ES-I3 (cell line): ENCODE data around the gene NOXO1.
A peak's percentile ranks its signal among the peaks of the same experiment; 100 is the strongest.
"Not testable (repeated sequence)": the region's sequence is repeated elsewhere in the genome, so short reads cannot be mapped to it uniquely, and the experiment has no call there.

Source experiments
- H3K36me3 ChIP-seq: 2 replicates; pipeline ENCODE4 v1.6.1; 2013; ENCODE audit warnings: mild to moderate bottlenecking, low read length, control low read depth, moderate library complexity; ENCODE audit not compliant: insufficient read depth
- H3K4me1 ChIP-seq: 2 replicates; pipeline ENCODE4 v1.6.1; 2013; ENCODE audit warnings: mild to moderate bottlenecking, control low read depth, low read length; ENCODE audit not compliant: insufficient read depth
- H3K9ac ChIP-seq: 2 replicates; pipeline ENCODE4 v1.6.1; 2013; ENCODE audit warnings: low read depth, mild to moderate bottlenecking, low read length, moderate library complexity
- H3K9me3 ChIP-seq: 2 replicates; pipeline ENCODE4 v1.6.1; 2013; ENCODE audit warnings: mild to moderate bottlenecking, low read length, moderate library complexity; ENCODE audit not compliant: control insufficient read depth, insufficient read depth

The NOXO1 gene

GRCh38 chr16:2019921-2020831 is 38.9 kb upstream of the NOXO1 start:
- H3K9me3 ChIP-seq: no peaks in the 10 kb centered on the region
- peak overlapping the region; percentile 62; the same call in 1 of the 2 replicates for H3K9ac ChIP-seq
- H3K4me1 ChIP-seq: peaks cover 6% of the 10 kb centered on the region; the same call in 1 of the 2 replicates
- H3K36me3 ChIP-seq: no peaks in the 10 kb centered on the region

- Histone ChIP-seq H3K9me3 (no peaks in the 10 kb centered on the region), H3K9ac (peak within 1 kb of the TSS; percentile 62; the same call in 1 of the 2 replicates), H3K36me3 (no peaks in the 10 kb centered on the region), H3K4me1 (peaks cover 6% of the 10 kb centered on the region; the same call in 1 of the 2 replicates)
Measured at GRCh38 chr16:2019518-2019920, 38.2 kb upstream of the NOXO1 start, which contains the start of gene NPW. Gene NPW (plus strand): TSS chr16:2019785.

GRCh38 chr16:2016407-2016922 is 35.2 kb upstream of the NOXO1 start:
- no peaks in the 10 kb centered on the region for H3K36me3 ChIP-seq
- H3K4me1 ChIP-seq: no peaks in the 10 kb centered on the region
- no peak overlapping the region for H3K9ac ChIP-seq

DNA sequence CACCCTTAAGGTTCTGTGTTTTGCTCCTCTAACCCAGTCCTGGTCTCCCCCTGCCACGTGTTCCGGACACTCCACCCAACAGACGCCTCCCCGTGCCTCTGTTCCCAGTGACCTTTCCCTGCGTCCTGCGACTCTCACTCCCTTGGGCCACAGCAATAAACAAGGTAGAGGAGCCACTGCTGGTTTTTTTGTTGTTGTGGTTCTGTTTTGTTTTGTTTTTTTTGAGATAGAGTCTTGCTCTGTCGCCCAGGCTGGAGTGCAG is 34.6 kb upstream of the NOXO1 start:
- H3K9me3 ChIP-seq: no peaks in the 10 kb centered on the region
- no peaks in the 10 kb centered on the region for H3K4me1 ChIP-seq
- no peaks in the 10 kb centered on the region for H3K36me3 ChIP-seq
- H3K9ac ChIP-seq: no peak overlapping the region

More at GRCh38 chr16:2016407-2016922, 35.2 kb upstream of the NOXO1 start:
- no peaks in the 10 kb centered on the region for H3K9me3 ChIP-seq

DNA sequence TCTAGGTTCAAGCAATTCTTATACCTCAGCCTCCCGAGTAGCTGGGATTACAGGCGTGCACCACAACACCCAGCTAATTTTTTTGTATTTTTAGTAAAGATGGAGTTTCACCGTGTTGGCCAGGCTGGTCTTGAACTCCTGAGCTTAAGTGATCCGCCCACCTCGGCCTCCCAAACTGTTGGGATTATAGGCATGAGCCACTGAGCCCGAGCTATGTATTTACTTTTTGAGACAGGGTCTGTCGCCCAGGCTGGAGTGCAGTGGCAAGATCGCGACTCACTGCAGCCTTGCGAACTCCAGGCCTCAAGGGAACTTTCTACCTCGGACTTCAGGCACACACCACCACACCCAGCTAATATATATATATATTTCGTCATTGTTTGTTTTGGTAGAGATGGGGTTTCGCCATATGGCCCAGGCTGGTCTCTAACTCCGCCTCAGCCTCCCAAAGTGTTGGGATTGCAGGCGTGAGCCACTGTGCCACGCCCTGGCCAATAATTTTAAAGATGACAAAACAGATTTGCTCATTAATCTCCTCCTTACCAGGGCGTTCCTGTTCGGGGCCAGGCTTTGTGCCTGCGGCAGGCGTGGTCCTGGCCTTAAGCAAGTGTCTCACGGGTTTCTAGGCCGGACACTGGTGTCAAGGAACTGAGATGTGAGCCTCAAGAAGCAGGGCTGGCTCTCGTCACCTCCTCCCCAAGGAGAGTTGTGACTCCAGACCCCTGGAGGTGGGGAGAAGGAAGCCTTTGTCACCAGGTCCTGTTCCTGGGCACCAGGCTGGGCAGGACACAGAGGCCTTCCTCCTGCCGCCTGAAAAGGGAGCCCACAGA is 34.1 kb upstream of the NOXO1 start:
- no peaks in the 10 kb centered on the region for H3K9me3 ChIP-seq
- H3K9ac ChIP-seq: no peak overlapping the region
- no peaks in the 10 kb centered on the region for H3K4me1 ChIP-seq

DNA sequence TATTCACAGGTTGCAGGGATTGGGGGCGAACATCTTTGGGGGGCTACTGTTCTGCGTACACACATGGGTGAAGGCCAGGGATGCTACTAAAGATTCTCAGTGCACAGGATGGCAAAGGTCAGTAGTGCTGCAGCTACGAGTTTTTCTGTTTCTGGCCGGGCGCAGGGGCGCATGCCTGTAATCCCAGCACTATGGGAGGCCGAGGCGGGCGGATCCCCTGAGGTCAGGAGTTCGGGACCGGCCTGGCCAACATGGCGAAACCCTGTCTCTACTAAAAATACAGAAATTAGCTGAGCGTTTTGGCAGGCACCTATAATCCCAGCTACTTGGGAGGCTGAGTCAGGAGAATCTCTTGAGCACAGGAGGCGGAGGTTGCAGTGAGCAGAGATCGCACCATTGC is 32.3 kb upstream of the NOXO1 start:
- Histone ChIP-seq H3K9ac (no peak overlapping the region), H3K4me1 (peaks cover under 1% of the 10 kb centered on the region; the same call in 1 of the 2 replicates), H3K9me3 (no peaks in the 10 kb centered on the region), H3K36me3 (no peaks in the 10 kb centered on the region)

More for the DNA sequence above, 34.1 kb upstream of the NOXO1 start:
- no peaks in the 10 kb centered on the region for H3K36me3 ChIP-seq

GRCh38 chr16:2011726-2012125 is 30.5 kb upstream of the NOXO1 start:
- not testable (repeated sequence) for H3K9me3 ChIP-seq, H3K36me3 ChIP-seq, H3K9ac ChIP-seq, H3K4me1 ChIP-seq

DNA sequence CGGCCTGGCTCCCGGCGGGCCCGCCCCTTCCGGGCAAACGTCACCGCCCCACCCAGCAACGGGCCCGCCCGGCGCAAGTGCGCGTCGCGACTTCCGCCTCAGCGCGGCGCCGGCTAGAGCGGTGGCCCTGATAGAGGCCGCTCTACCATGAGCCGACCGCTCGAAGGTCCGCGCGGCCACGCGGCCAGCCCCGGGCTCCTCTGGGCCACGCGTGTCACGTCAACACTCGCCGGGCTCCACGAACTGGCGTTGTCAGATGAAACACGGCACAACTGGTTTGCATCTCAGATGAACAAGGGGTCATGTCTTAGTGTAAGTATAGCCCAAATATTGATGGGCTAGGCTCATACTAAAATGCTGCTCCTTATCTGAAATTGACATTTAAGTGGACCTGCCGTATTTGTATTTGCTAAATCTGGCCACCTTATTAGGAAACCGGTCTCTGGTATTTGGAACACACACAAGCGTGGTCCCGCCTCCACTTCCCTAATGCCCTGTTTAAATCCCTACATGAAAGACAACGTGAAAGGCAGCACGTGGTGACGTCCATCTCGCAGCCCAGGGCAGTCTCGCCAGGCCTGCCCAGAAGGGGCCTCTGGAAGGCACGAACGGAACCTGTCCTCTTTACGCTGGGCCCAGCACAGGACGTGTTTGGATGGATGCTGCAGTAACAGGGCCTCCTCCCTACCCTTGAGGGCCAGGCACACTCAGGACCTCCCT is 28.7 kb upstream of the NOXO1 start, which contains the start of gene ZNF598:
Gene ZNF598 (minus strand): TSS at position 31 of the 720 bp plus-strand sequence.
- H3K4me1 ChIP-seq: peaks cover 6% of the 10 kb centered on the region; the same call in 1 of the 2 replicates
- peak within 1 kb of the TSS; percentile 89 for H3K9ac ChIP-seq
- no peaks in the 10 kb centered on the region for H3K9me3 ChIP-seq
- no peaks in the 10 kb centered on the region for H3K36me3 ChIP-seq

DNA sequence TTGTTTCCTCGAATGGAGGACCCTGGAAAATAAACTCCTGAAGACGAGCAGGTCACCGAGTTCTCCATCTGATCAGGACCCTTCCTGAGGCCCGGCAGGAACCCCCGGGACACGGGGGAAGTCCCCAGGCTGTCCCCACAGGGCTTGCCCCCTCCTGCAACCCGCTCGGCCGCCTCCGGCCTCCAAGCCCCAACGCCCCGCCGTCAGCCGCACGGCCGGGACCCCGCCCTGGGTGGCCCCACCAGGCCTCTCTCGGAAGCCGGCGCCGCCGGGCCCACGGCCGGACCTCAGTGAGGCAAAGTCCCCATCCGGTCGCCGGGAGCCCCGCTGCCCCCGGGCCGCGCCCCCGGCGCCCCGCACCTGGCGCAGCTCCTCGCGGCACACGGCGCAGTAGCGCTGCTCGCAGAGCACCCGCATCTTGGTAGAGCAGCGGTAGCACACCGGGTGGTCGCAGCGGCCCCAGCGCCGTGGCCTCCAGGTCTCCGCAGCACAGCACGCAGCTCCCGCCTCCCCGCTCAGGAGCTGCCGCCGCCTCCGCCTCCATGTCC is 28.0 kb upstream of the NOXO1 start:
- no peaks in the 10 kb centered on the region for H3K9me3 ChIP-seq
- H3K36me3 ChIP-seq: no peaks in the 10 kb centered on the region
- H3K4me1 ChIP-seq: peaks cover 10% of the 10 kb centered on the region; the same call in 1 of the 2 replicates
- peak overlapping the region; percentile 89 for H3K9ac ChIP-seq

DNA sequence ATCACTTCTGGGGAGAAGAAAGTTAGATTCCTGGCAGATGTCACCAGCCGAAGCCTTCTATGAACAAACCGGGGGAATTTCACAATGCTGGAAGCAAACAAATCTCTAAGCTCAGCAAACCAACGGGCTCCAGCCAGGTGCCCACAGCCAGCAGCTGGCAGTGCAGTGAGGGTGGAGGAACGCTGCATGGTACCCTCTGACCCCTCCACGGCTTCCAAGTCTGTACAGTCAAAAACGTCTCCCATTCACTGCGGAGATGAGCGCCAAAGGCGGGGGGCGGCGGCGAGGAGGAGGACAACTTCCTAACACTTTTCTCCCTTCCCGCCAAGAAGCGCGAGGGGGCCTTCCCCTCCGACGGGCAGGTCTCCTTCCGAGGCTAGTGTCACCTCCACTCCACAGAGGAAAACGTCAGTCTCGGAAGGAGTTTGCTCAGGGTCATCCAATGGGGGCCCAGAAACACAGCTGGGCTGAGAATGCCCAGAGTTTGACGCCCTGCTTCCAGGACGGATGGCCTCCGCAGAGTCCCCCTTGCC is 27.4 kb upstream of the NOXO1 start:
- Histone ChIP-seq H3K9me3 (no peaks in the 10 kb centered on the region), H3K36me3 (no peaks in the 10 kb centered on the region), H3K9ac (peak overlapping the region; percentile 89), H3K4me1 (peaks cover 12% of the 10 kb centered on the region; the same call in 1 of the 2 replicates)

DNA sequence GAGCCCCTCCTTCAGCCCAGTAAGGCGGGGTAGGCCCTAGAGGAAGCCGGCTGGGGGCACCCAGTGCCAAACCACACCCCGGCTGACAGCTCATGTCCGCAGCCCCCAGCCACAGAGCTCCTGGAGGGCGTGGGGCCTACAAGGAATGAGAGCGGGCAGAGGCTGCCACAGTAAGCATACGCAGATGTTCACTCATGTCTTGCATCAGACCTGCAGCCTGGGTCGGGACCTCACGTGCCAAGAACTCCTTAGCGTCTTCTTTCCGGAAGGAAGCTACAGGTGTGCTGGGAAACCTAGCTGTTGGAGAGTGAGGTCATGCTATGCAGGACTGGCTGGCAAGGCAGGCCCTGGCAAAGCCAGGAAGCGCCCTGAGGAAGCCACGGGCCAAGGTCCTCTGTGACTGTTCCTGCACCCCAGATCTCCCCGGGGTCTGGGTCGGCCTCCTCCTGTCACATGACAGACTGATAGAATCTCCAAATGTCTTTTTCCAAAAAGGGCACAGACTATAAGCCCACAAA is 26.8 kb upstream of the NOXO1 start:
- peaks cover 12% of the 10 kb centered on the region; the same call in 1 of the 2 replicates for H3K4me1 ChIP-seq
- H3K36me3 ChIP-seq: no peaks in the 10 kb centered on the region
- peak overlapping the region; percentile 89; the same call in 1 of the 2 replicates for H3K9ac ChIP-seq
- H3K9me3 ChIP-seq: no peaks in the 10 kb centered on the region

- Histone ChIP-seq H3K9me3 (no peaks in the 10 kb centered on the region), H3K36me3 (no peaks in the 10 kb centered on the region; the same call in 1 of the 2 replicates), H3K9ac (no peak overlapping the region), H3K4me1 (peaks cover 12% of the 10 kb centered on the region; the same call in 1 of the 2 replicates)
Measured at GRCh38 chr16:2007081-2007836, 26.0 kb upstream of the NOXO1 start.
